GM19240 (cell line): ENCODE data around the gene PKNOX1.
"Not testable (repeated sequence)": the region's sequence is repeated elsewhere in the genome, so short reads cannot be mapped to it uniquely, and the experiment has no call there.

Experiments used
- DNase-seq: peaks from one replicate; pipeline ENCODE4 v3.0.0; 2011; ENCODE audit warnings: low spot score; ENCODE audit not compliant: insufficient read length

Gene PKNOX1

DNA sequence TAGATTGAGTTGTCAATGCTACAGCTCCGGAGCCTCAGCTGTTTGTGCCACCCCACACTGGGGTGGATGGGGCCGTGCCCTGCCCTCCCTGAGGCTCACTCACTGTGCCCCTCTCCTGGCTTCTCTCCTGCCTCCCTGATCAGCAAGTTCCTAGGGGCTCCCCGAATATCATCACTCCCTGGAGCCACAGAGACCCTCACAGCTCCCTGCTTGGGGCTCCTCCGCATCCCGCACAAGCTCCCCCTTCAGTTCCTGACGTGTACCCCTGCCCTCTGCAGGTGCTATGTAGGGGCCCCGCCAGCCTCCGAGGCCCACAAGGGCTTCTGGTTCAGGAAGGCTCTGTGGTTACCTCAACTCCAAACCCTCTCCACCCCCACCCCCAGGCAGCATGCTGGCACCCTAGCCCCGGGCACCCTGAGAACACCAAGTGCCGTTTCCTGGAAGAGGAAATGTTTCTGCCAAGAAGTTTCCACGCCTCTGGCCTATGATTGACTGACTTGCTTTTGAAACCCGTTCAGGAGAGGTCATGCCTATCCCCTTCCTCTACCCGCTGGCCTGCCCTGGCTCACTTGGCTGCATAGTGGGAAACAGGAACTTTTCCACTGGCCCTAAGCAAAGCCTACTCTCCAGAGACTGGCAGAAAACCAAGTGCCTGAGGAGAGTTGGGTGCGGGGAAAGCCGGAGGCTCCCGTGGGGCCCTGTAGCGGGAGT, 71.0 kb downstream of the PKNOX1 start:
- not testable (repeated sequence) for DNase-seq

DNA sequence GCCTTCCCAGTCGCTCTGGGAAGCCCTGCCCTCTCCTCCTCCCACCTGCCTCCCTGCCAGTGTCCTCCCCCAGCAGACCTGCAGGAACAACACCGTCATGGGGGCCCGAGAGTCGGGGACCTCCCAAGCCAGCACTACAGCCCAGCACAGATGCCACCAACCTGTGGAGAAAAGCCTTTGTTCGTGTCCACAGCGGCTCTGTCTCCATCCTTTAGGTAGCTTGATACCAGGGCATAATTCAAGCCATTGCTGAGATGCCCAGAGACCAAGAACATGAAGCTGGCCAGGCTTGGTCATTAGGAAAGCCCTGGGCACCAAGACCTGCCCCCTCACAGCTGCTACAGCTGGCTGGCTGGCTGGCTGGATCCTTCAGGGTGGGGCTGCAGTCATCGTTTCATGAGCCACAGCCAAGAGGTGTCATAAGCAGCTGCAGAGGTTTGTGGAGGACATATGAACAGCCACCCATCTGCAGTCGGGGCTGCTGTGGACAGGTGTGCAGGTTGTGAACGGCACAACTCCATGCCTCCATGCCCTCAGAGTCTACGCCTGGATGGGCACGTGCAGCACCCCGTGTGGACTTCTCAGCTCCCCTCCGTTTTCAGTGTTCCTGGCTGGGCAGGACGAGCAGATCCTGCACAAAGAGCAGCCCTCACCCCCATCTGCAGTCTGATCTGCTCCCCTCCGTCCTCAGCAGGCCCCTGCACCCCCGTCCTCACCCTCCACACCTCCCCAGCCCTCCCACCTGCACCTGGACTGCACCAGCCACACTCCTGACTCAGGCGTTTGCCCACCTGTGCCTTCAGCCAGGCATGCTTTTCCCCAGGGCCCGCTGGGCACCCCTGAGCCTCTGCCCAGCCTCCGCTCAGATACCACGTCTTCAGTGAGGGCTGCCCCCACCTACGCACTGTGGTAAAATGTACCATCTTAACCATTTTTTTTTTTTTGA, 71.8 kb downstream of the PKNOX1 start:
- not testable (repeated sequence) for DNase-seq

GRCh38 chr21:43053112-43053511, 78.8 kb downstream of the PKNOX1 start:
- not testable (repeated sequence) for DNase-seq

GRCh38 chr21:43062955-43063664, 88.7 kb downstream of the PKNOX1 start:
- DNase-seq, result not testable (repeated sequence)

- DNase-seq, result not testable (repeated sequence)
Observed at GRCh38 chr21:43064265-43064917, 90.0 kb downstream of the PKNOX1 start.

- not testable (repeated sequence) for DNase-seq
Observed at GRCh38 chr21:43065991-43066390, 91.6 kb downstream of the PKNOX1 start.

GRCh38 chr21:43066690-43067089, 92.3 kb downstream of the PKNOX1 start:
- DNase-seq, result not testable (repeated sequence)

DNA sequence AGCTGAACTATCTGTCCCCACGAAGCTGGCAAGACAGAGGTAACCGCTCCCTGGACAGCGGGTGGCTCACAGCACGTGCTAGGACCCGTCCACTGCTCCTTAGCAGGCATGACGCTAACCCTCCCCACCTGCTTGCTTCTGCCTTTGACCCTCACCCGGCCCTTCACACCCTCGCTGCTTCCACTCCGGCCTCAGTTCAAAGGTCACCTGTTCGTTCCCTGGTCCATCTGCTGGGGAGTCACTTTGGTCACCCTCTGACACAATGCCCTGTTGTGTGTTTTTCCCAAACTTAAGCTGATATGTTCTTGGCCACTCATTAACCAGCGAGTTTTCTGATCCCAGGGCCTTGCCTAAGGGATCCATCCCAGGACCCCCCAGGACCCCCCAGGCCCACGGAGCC, 93.7 kb downstream of the PKNOX1 start:
- not testable (repeated sequence) for DNase-seq

- DNase-seq, result not testable (repeated sequence)
Observed at GRCh38 chr21:43069682-43070081, 95.3 kb downstream of the PKNOX1 start.

GRCh38 chr21:43072742-43073141, 98.4 kb downstream of the PKNOX1 start:
- DNase-seq, result not testable (repeated sequence)

GRCh38 chr21:43074401-43075169, 100.2 kb downstream of the PKNOX1 start:
- DNase-seq, result not testable (repeated sequence)

- DNase-seq, result not testable (repeated sequence)
Observed at GRCh38 chr21:43075170-43076022, 101.0 kb downstream of the PKNOX1 start, which contains the start of gene CBS. TSS of gene CBS (minus strand) at chr21:43075835. CDS start at chr21:43072193, 3,642 bp downstream.

DNA sequence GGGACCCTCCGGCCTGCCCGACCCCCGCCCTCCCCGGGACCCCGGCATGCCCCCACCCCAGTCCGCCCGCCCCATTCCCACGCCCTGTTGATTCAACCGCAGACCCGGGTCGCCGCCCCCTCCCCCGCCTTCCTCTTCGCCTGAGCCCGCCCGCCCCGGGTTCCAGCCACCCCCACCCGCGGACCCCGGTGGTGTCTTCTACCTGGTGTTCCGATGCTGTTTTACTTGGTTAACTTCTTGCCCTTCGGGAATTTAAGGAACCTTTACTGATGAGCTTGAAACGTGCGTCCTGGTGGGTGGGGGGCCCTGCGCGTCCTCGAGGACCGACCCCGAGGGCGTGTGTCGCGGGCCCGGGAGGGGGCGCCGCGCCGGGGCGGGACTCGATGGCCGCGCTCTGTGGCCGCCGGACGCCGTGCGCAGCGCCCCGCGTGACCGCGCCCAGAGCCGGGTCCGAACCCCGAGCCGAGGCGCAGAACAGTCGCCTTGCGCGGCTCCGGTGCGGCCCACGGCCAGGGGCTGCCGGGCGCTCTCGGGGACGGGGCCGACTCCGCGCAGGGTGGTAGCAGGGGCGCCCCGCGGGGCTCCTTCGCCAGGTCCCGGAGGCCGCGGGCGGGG, 101.8 kb downstream of the PKNOX1 start:
- not testable (repeated sequence) for DNase-seq

GRCh38 chr21:43076643-43077042, 102.3 kb downstream of the PKNOX1 start:
- not testable (repeated sequence) for DNase-seq

DNA sequence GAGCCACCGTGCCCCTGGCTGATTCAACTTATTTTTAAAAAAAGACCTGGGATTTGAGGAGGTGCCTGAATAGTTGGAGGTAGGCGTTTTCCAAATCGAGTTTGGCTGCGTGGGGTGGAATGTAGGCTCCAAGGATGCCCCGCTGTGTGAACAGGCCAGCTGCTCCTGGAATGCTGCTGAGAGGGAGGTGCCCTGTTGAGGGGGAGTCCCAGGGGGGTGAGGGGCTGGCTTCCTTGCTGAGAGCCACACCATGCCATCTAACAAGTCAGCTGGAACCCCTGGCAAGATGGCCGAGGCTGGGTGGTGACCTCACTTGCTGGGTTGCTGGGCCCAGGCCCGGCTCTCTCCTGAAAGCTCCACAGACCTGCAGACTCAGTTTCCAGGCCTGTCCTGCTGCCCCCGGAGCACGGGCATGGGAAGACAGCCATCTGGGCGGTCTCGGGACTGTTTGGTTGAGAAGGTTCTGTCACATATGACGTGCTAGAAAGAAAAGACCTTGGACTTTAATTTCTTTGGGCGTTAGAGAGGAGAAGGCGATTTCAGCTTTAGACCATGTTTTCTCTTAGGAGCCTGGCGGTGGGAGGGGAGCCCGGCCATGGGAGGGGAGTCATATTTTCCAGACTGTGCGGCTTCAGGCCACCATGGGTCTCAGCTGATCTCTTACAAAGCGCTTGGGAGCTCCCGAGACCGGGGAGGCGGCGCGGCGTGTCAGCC, 108.4 kb downstream of the PKNOX1 start:
- DNase-seq, result not testable (repeated sequence)
